ENCODE data around the gene EPG5.
"Not testable (repeated sequence)": the region's sequence is repeated elsewhere in the genome, so short reads cannot be mapped to it uniquely, and the experiment has no call there.

The EPG5 gene

DNA sequence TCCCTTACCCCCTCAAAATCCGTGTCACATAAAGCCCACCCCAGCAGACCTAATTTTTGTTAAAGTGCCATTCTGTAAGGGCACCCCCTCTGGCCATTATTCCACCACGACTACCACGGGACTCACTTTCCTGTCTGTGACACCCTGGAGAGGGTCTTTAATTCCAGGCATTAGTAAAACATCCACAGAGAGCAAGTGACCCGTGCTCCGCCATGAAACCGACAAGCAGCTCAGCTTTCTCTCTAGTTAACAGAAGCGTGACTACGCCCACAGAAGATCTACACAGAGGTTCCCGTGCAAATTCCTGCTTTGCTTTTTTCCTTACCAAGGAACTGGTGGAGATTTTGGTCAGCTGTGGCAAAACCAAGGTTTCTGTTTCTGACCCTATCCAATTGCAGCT lies 137.3 kb downstream of the EPG5 start:
- POLR2A ChIA-PET: interaction anchor here (0.6 to 1.3 kb wide), 2 partner anchors 24 to 103 kb away, joined by 3 to 6 read pairs; no protein-coding TSS in a partner anchor
- no peak overlapping the region for H3K27ac ChIP-seq (ENCODE audit: insufficient read depth in 1 of 2, low read depth in 1 of 2, low read length in 2 of 2, poor library complexity in 1 of 2, severe bottlenecking in 2 of 2)
- DNase-seq: no peak
- CTCF ChIA-PET: interaction anchor here (0.8 to 2.4 kb wide), 6 partner anchors 9 to 165 kb away, joined by 3 to 13 read pairs (median 5); no protein-coding TSS in a partner anchor
- H3K9me3 ChIP-seq (ENCODE audit: control extremely low read depth in 1 of 5, control insufficient read depth in 4 of 5, insufficient read depth in 2 of 5, low read depth in 1 of 5, low read length in 4 of 5): no peaks in the 10 kb centered on the region
- H3K27me3 ChIP-seq (replicated peaks in 2 of 5; ENCODE audit: control insufficient read depth in 4 of 5, insufficient read depth in 5 of 5, low read length in 4 of 5): no peaks in the 10 kb centered on the region
- 87% methylated on average over 9 of the region's 9 CpGs for WGBS (ENCODE audit: insufficient coverage)
- H3K4me3 ChIP-seq (ENCODE audit: control insufficient read depth in 1 of 7, extremely low read depth in 1 of 7, insufficient read depth in 4 of 7, low read depth in 2 of 7, low read length in 6 of 7): peak overlapping the region in 2 of 7 experiments; percentile 53 to 54
- H3K4me1 ChIP-seq (ENCODE audit: control extremely low read depth in 1 of 4, control insufficient read depth in 4 of 4, insufficient read depth in 4 of 4, low read length in 3 of 4): peaks cover 18 to 85% (median 73%) of the 10 kb centered on the region in 4 experiments
- no peaks in the 10 kb centered on the region for H3K36me3 ChIP-seq (ENCODE audit: control insufficient read depth in 4 of 4, insufficient read depth in 4 of 4, low read length in 3 of 4)

DNA sequence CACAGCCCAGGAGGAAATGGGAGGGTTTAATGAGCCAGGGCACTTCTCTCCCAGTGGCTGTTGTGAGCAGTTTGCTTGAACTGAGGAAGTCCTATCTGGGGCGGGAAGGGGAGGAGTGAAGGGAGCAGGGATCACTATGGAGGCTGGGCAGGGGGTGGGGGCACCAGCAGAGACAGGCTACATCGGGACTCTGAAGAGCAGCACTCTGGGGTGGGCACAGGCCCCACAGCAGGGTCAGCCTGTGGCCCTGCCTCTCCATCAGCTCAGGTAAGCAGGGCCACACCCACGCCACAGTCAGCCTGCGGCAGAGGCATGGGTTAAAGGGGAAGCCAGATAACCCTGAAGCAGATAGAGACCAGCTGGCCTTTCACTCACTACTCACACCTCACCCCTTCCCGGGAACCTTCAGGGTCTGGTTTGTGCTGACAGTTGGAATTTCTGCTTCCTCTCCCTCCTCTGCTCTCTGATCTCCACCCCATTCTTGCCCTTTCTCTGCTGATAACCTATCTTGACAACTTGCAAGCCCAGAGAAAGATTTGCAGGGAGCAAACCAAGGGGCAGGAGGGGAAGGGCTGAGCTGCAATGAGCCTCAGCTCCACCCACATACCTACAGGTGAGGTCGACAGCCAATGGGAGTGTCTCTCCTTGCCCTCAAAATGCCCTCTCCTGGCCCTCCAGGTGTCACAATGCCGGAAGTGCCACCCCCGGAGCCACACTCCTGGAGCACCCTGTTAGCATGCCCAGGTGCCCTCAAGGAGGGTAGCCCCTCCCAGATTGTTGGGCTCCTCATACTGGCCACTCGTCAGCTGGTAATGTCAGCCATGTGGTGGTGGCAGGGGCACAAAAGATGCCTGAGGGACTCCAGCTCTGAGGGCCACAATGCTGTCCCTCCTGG lies 138.0 kb downstream of the EPG5 start:
- Histone ChIP-seq H3K4me1 (ENCODE audit: control extremely low read depth in 1 of 4, control insufficient read depth in 4 of 4, insufficient read depth in 4 of 4, low read length in 3 of 4) (peaks cover 17 to 83% (median 71%) of the 10 kb centered on the region in 4 experiments), H3K9me3 (ENCODE audit: control extremely low read depth in 1 of 5, control insufficient read depth in 4 of 5, insufficient read depth in 2 of 5, low read depth in 1 of 5, low read length in 4 of 5) (no peaks in the 10 kb centered on the region), H3K27ac (ENCODE audit: insufficient read depth in 1 of 2, low read depth in 1 of 2, low read length in 2 of 2, poor library complexity in 1 of 2, severe bottlenecking in 2 of 2) (peak overlapping the region; percentile 20 to 76), H3K27me3 (replicated peaks in 2 of 5; ENCODE audit: control insufficient read depth in 4 of 5, insufficient read depth in 5 of 5, low read length in 4 of 5) (no peaks in the 10 kb centered on the region), H3K36me3 (ENCODE audit: control insufficient read depth in 4 of 4, insufficient read depth in 4 of 4, low read length in 3 of 4) (no peaks in the 10 kb centered on the region), H3K4me3 (ENCODE audit: control insufficient read depth in 1 of 7, extremely low read depth in 1 of 7, insufficient read depth in 4 of 7, low read depth in 2 of 7, low read length in 6 of 7) (peak overlapping the region in 4 of 7 experiments; percentile 4 to 54 (median 33))
- 26% methylated on average over 6 of the region's 9 CpGs for WGBS (ENCODE audit: insufficient coverage)
- ChIA-PET CTCF (interaction anchor here (0.8 to 2.4 kb wide), 6 partner anchors 9 to 165 kb away, joined by 3 to 13 read pairs (median 5); no protein-coding TSS in a partner anchor), POLR2A (interaction anchor here (0.9 to 1.3 kb wide), 2 partner anchors 23 to 40 kb away, joined by 3 to 6 read pairs; no protein-coding TSS in a partner anchor)
- peak in 1 of 3 donors; percentile 58 for DNase-seq

DNA sequence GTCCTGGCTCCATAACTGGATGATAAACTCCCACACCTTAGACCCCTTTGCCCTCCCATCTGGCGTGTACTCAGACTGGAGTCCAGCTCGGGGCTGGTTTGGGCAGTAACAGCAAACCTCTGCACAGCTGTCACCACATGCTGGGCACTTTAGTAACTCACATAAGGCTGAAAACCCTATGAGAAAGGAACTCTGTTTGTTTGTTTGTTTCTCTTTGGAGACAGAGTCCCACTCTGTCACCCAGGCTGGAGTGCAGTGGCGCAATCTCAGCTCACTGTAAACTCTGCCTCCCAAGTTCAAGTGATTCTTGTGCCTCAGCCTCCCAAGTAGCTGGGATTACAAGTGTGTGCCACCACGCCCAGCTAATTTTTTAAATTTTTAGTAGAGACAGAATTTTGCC lies 140.4 kb downstream of the EPG5 start:
- H3K27me3 ChIP-seq (replicated peaks in 2 of 5; ENCODE audit: control insufficient read depth in 4 of 5, insufficient read depth in 5 of 5, low read length in 4 of 5); H3K9me3 ChIP-seq (ENCODE audit: control extremely low read depth in 1 of 5, control insufficient read depth in 4 of 5, insufficient read depth in 2 of 5, low read depth in 1 of 5, low read length in 4 of 5); DNase-seq; H3K27ac ChIP-seq (ENCODE audit: insufficient read depth in 1 of 2, low read depth in 1 of 2, low read length in 2 of 2, poor library complexity in 1 of 2, severe bottlenecking in 2 of 2); POLR2A ChIA-PET; H3K4me3 ChIP-seq (ENCODE audit: control insufficient read depth in 1 of 7, extremely low read depth in 1 of 7, insufficient read depth in 4 of 7, low read depth in 2 of 7, low read length in 6 of 7); H3K36me3 ChIP-seq (ENCODE audit: control insufficient read depth in 4 of 4, insufficient read depth in 4 of 4, low read length in 3 of 4): not testable (repeated sequence)
- 88% methylated on average over 3 of the region's 4 CpGs for WGBS (ENCODE audit: insufficient coverage)
- peaks cover 16 to 73% (median 59%) of the 10 kb centered on the region in 4 experiments for H3K4me1 ChIP-seq (ENCODE audit: control extremely low read depth in 1 of 4, control insufficient read depth in 4 of 4, insufficient read depth in 4 of 4, low read length in 3 of 4)
- CTCF ChIA-PET: interaction anchor here (1.0 kb wide), 1 partner anchor 13 kb away, joined by 4 read pairs; no protein-coding TSS in a partner anchor

DNA sequence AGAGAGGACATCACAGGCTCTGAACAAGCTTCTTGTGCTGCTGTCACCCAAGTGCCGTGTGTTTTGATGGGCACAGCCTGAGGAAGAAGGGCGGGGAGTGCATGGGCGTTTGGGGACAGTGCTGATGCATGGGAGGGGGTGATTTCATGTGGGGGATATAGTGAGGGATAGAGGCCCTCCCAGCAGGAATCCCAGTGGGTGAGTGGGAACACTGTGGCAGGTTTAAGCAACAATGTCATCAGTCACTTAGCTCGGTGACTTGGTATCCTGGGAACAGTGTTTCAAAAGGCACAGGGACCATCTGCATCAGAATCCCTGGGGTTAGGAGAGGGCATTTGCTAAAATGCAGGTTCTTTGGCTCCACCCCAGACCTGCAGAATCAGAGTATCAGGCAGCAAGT lies 141.0 kb downstream of the EPG5 start:
- no peak for DNase-seq
- Histone ChIP-seq H3K36me3 (ENCODE audit: control insufficient read depth in 4 of 4, insufficient read depth in 4 of 4, low read length in 3 of 4) (no peaks in the 10 kb centered on the region), H3K9me3 (ENCODE audit: control extremely low read depth in 1 of 5, control insufficient read depth in 4 of 5, insufficient read depth in 2 of 5, low read depth in 1 of 5, low read length in 4 of 5) (no peaks in the 10 kb centered on the region), H3K4me3 (ENCODE audit: control insufficient read depth in 1 of 7, extremely low read depth in 1 of 7, insufficient read depth in 4 of 7, low read depth in 2 of 7, low read length in 6 of 7) (peak overlapping the region in 1 of 7 experiments; percentile 31), H3K27me3 (replicated peaks in 2 of 5; ENCODE audit: control insufficient read depth in 4 of 5, insufficient read depth in 5 of 5, low read length in 4 of 5) (no peaks in the 10 kb centered on the region), H3K27ac (ENCODE audit: insufficient read depth in 1 of 2, low read depth in 1 of 2, low read length in 2 of 2, poor library complexity in 1 of 2, severe bottlenecking in 2 of 2) (no peak overlapping the region), H3K4me1 (ENCODE audit: control extremely low read depth in 1 of 4, control insufficient read depth in 4 of 4, insufficient read depth in 4 of 4, low read length in 3 of 4) (peaks cover 16 to 76% (median 65%) of the 10 kb centered on the region in 4 experiments)
- POLR2A ChIA-PET: no interaction called here
- CTCF ChIA-PET: interaction anchor here (1.0 kb wide), 1 partner anchor 14 kb away, joined by 4 read pairs; no protein-coding TSS in a partner anchor
- 88% methylated on average over 3 of the region's 4 CpGs for WGBS (ENCODE audit: insufficient coverage)

DNA sequence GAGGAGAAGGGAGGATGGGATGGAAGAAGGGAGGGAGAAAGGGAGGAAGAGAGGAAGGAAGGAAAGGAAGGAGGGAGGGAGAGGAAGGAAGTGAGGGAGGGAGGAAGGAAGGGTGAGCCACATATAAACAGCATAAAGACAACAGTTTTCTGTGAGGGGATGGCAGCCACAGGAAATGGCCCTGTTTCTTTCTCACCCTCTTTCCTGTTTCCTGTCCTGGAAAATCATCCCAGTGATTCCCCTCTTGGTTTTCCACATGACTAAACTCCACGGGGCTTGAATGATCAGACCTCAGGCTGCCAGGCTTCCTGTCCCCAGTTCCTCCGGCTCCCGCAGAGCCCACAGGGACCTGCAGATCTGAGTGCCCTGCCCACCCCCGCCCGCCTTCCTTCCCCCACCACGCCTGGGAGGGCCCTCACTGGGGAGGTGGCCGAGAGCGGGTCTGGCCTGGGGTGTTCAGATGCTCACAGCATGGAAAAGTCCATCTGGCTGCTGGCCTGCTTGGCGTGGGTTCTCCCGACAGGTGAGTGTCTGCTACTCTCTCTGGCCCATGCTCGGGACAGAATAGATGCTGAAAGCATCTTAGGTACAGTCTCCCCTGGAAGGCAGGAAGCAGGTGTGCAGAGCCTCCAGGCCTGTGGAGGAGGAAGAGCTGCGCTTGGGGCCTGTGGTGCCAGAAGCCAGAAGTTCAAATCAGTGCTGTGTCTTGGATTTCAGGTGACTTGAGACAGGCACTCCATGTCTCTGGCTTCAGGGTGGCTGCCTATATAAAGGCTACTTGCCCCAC lies 141.7 kb downstream of the EPG5 start, which contains the start of gene SIGLEC15:
Gene SIGLEC15 (plus strand): TSS at position 418 of the 787 bp plus-strand sequence. CDS start 54 bp downstream, at position 472.
- POLR2A ChIA-PET: no interaction called here
- peak in 2 of 3 donors; percentile 76 to 84 for DNase-seq
- H3K27ac ChIP-seq (ENCODE audit: insufficient read depth in 1 of 2, low read depth in 1 of 2, low read length in 2 of 2, poor library complexity in 1 of 2, severe bottlenecking in 2 of 2): no peak within 1 kb of the TSS

DNA sequence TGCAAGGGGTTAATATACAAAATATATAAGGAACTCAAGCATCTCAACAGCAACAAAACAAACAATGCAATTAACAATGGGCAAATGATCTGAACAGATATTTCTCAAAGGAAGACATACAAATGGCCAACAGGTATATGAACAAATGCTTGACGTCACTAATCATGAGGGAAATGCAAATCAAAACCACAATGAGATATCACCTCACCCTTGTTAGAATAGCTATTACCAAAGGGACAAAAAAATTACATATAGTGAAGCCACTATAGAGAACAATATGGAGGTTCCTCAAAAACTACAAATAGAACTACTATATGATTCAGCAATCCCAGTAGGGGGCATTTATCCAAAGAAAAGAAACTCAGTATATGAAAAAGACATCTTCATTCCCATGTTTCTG lies 145.4 kb downstream of the EPG5 start:
- H3K4me3 ChIP-seq (ENCODE audit: control insufficient read depth in 1 of 7, extremely low read depth in 1 of 7, insufficient read depth in 4 of 7, low read depth in 2 of 7, low read length in 6 of 7): no peak overlapping the region
- H3K4me1 ChIP-seq (ENCODE audit: control extremely low read depth in 1 of 4, control insufficient read depth in 4 of 4, insufficient read depth in 4 of 4, low read length in 3 of 4): peaks cover 0 to 50% (median 37%) of the 10 kb centered on the region in 4 experiments
- no peak overlapping the region for H3K27ac ChIP-seq (ENCODE audit: insufficient read depth in 1 of 2, low read depth in 1 of 2, low read length in 2 of 2, poor library complexity in 1 of 2, severe bottlenecking in 2 of 2)
- H3K9me3 ChIP-seq (ENCODE audit: control extremely low read depth in 1 of 5, control insufficient read depth in 4 of 5, insufficient read depth in 2 of 5, low read depth in 1 of 5, low read length in 4 of 5): peaks cover 0 to 4% (median 0%) of the 10 kb centered on the region in 5 experiments
- POLR2A ChIA-PET: interaction anchor here (0.6 kb wide), 1 partner anchor 45 kb away, joined by 4 read pairs; no protein-coding TSS in a partner anchor
- WGBS (ENCODE audit: insufficient coverage): 60% methylated on average over 1 of the region's 1 CpG
- CTCF ChIA-PET: interaction anchor here (3.0 kb wide), 1 partner anchor 13 kb away, joined by 7 read pairs; no protein-coding TSS in a partner anchor
- no peaks in the 10 kb centered on the region for H3K36me3 ChIP-seq (ENCODE audit: control insufficient read depth in 4 of 4, insufficient read depth in 4 of 4, low read length in 3 of 4)
- no peak for DNase-seq
- no peaks in the 10 kb centered on the region for H3K27me3 ChIP-seq (replicated peaks in 2 of 5; ENCODE audit: control insufficient read depth in 4 of 5, insufficient read depth in 5 of 5, low read length in 4 of 5)

More for the DNA sequence above, 141.7 kb downstream of the EPG5 start, which contains the start of gene SIGLEC15:
- no peaks in the 10 kb centered on the region for H3K36me3 ChIP-seq (ENCODE audit: control insufficient read depth in 4 of 4, insufficient read depth in 4 of 4, low read length in 3 of 4)
- peak within 1 kb of the TSS in 2 of 7 experiments; percentile 14 to 43 for H3K4me3 ChIP-seq (ENCODE audit: control insufficient read depth in 1 of 7, extremely low read depth in 1 of 7, insufficient read depth in 4 of 7, low read depth in 2 of 7, low read length in 6 of 7)
- no peaks in the 10 kb centered on the region for H3K27me3 ChIP-seq (replicated peaks in 2 of 5; ENCODE audit: control insufficient read depth in 4 of 5, insufficient read depth in 5 of 5, low read length in 4 of 5)
- H3K4me1 ChIP-seq (ENCODE audit: control extremely low read depth in 1 of 4, control insufficient read depth in 4 of 4, insufficient read depth in 4 of 4, low read length in 3 of 4): peaks cover 16 to 78% (median 68%) of the 10 kb centered on the region in 4 experiments
- WGBS (ENCODE audit: insufficient coverage): 5% methylated on average over 9 of the region's 12 CpGs
- no peaks in the 10 kb centered on the region for H3K9me3 ChIP-seq (ENCODE audit: control extremely low read depth in 1 of 5, control insufficient read depth in 4 of 5, insufficient read depth in 2 of 5, low read depth in 1 of 5, low read length in 4 of 5)
- CTCF ChIA-PET: interaction anchor here (0.8 to 1.0 kb wide), 2 partner anchors 14 to 19 kb away, joined by 4 read pairs; no protein-coding TSS in a partner anchor
